OCI-LY1 (cell line): ENCODE measurements around the gene UCP3.

ENCODE experiments used
- EZH2 ChIP-seq: fragments of 200-600 bp; sonication (generic), shearing (Covaris generic); IDR thresholded peaks from 2 replicates; pipeline ENCODE4 v1.8.0; 2017; ENCODE audit warnings: borderline replicate concordance, mixed run types, mild to moderate bottlenecking, antibody characterized with exemption, low read length, moderate library complexity, mixed read lengths
- TF ChIP-seq, protein P1 (sequence below): fragments of 200-600 bp; sonication (generic), shearing (Covaris generic); IDR thresholded peaks from 2 replicates; pipeline ENCODE4 v1.5.1; 2017; ENCODE audit warnings: mild to moderate bottlenecking, antibody characterized with exemption, low read length, moderate library complexity, mixed read lengths

GRCh38 chr11:74055938-74056337, 47.1 kb upstream of the UCP3 start:
- TF ChIP-seq, protein P1, sequence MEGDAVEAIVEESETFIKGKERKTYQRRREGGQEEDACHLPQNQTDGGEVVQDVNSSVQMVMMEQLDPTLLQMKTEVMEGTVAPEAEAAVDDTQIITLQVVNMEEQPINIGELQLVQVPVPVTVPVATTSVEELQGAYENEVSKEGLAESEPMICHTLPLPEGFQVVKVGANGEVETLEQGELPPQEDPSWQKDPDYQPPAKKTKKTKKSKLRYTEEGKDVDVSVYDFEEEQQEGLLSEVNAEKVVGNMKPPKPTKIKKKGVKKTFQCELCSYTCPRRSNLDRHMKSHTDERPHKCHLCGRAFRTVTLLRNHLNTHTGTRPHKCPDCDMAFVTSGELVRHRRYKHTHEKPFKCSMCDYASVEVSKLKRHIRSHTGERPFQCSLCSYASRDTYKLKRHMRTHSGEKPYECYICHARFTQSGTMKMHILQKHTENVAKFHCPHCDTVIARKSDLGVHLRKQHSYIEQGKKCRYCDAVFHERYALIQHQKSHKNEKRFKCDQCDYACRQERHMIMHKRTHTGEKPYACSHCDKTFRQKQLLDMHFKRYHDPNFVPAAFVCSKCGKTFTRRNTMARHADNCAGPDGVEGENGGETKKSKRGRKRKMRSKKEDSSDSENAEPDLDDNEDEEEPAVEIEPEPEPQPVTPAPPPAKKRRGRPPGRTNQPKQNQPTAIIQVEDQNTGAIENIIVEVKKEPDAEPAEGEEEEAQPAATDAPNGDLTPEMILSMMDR, result no peak
- TF ChIP-seq EZH2, result no peak
